Measurements from ENCODE around the gene TEN1. TPM values are rescaled to one million over a fixed set of nuclear protein-coding genes. Genes with fewer than 3 reads are reported as not detected.
A peak's percentile ranks its signal among the peaks of the same experiment; 100 is the strongest.

TEN1 gene
- total RNA-seq, 1 experiment from 2014 or later, result 58.3 TPM

DNA sequence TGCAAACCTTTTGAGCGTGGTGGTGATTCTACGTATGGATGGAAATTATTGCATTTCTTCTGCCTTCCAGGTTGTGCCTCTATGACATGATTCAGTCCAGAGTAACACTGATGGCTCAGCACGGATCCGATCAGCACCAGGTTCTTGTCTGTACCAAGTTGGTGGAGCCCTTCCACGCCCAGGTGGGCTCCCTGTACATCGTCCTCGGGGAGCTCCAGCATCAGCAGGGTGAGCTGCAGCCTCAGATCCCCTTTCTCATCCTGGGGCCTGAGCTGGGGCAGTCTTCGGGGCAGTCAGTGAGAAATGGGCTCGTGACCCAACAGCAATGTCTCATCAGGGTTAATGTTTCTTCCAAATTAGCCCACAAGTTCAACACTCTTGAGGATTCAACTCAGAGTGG, 12.4 kb downstream of the TEN1 start:
- Histone ChIP-seq H3K4me3 (ENCODE audit: low read length) (no peak overlapping the region), H3K9me3 (ENCODE audit: low read length) (no peaks in the 10 kb centered on the region), H3K9me2 (replicated peaks; ENCODE audit: low read length) (no peaks in the 10 kb centered on the region), H3K27me3 (ENCODE audit: low read length) (no peaks in the 10 kb centered on the region), H2AFZ (ENCODE audit: low read length) (no peak overlapping the region), H3K4me1 (ENCODE audit: insufficient read depth, low read length) (peaks cover 5% of the 10 kb centered on the region), H3K79me2 (ENCODE audit: low read length) (no peaks in the 10 kb centered on the region), H3K36me3 (ENCODE audit: low read depth, low read length) (0 out of 2 replicates have a peak, but pooled peaks cover 3% of the 10 kb centered on the region), H3F3A (ENCODE audit: low read length, unreplicated experiment) (no peaks in the 10 kb centered on the region), H3K4me2 (ENCODE audit: low read length) (no peak overlapping the region), H4K20me1 (ENCODE audit: low read length) (no peaks in the 10 kb centered on the region), H3K27ac (ENCODE audit: low read length) (no peak overlapping the region), H3K9ac (ENCODE audit: low read length) (no peak overlapping the region)
- DNase-seq (no peak), ATAC-seq (no peak)
- ChIA-PET POLR2A (ENCODE audit: unreplicated experiment) (interaction anchor here (0.6 kb wide), 1 partner anchor 249 kb away, joined by 12 read pairs; no protein-coding TSS in a partner anchor), CTCF (no interaction called here)
- intact Hi-C loops (cut with micrococcal nuclease), result no loop called here
- TF ChIP-seq EZH2phosphoT487 (IDR thresholded peaks at IDR 0.05; ENCODE audit: borderline replicate concordance, low read length) (no peak), EZH2 (IDR thresholded peaks at IDR 0.05; ENCODE audit: low read length, unreplicated experiment) (no peak)
- TF ChIP-seq, protein P1, sequence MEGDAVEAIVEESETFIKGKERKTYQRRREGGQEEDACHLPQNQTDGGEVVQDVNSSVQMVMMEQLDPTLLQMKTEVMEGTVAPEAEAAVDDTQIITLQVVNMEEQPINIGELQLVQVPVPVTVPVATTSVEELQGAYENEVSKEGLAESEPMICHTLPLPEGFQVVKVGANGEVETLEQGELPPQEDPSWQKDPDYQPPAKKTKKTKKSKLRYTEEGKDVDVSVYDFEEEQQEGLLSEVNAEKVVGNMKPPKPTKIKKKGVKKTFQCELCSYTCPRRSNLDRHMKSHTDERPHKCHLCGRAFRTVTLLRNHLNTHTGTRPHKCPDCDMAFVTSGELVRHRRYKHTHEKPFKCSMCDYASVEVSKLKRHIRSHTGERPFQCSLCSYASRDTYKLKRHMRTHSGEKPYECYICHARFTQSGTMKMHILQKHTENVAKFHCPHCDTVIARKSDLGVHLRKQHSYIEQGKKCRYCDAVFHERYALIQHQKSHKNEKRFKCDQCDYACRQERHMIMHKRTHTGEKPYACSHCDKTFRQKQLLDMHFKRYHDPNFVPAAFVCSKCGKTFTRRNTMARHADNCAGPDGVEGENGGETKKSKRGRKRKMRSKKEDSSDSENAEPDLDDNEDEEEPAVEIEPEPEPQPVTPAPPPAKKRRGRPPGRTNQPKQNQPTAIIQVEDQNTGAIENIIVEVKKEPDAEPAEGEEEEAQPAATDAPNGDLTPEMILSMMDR (conservative IDR thresholded peaks at IDR 0.05; ENCODE audit: low read depth, low read length), result no peak
- BruUV-seq (replicated peaks), result no TSS peak

DNA sequence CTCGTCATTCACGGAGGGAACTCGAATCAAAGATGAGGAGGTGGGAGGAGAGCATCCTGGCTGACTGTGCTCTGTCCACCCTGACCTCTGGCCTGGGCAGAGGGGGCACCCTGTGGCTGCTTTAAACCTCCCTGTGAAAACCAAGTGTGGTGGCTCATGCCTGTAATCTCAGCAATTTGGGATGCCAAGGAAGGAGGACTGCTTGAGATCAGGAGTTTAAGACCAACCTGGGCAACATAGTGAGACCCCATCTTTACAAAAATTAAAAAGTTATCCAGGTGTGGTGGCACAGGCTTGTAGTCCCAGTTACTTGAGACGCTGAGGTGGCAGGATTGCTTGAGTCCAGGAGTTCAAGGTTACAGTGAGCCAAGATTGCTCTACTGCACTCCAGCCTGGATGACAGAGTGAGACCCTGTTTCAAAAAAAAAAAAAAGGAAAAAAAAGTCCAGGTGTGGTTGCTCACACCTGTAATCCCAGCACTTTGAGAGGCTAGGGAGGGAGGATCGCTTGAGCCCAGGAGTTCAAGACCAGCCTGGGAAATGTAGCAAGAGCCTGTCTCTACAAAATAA, 15.8 kb downstream of the TEN1 start:
- no peak overlapping the region for H2AFZ ChIP-seq (ENCODE audit: low read length)
- peaks cover 32% of the 10 kb centered on the region for H3K4me1 ChIP-seq (ENCODE audit: insufficient read depth, low read length)
- H4K20me1 ChIP-seq (ENCODE audit: low read length), result no peaks in the 10 kb centered on the region
- ChIA-PET CTCF (no interaction called here), POLR2A (ENCODE audit: unreplicated experiment) (no interaction called here)
- no peak for ATAC-seq
- no peaks in the 10 kb centered on the region for H3K9me3 ChIP-seq (ENCODE audit: low read length)
- intact Hi-C loops (cut with micrococcal nuclease), result no loop called here
- H3K36me3 ChIP-seq (ENCODE audit: low read depth, low read length), result 0 out of 2 replicates have a peak, but pooled peaks cover 3% of the 10 kb centered on the region
- H3K27me3 ChIP-seq (ENCODE audit: low read length), result no peaks in the 10 kb centered on the region
- H3K27ac ChIP-seq (ENCODE audit: low read length), result no peak overlapping the region
- H3K79me2 ChIP-seq (ENCODE audit: low read length), result no peaks in the 10 kb centered on the region
- H3F3A ChIP-seq (ENCODE audit: low read length, unreplicated experiment), result no peaks in the 10 kb centered on the region
- DNase-seq, result no peak
- TF ChIP-seq, protein P1 (conservative IDR thresholded peaks at IDR 0.05; ENCODE audit: low read depth, low read length), result no peak
- TF ChIP-seq EZH2 (IDR thresholded peaks at IDR 0.05; ENCODE audit: low read length, unreplicated experiment), result no peak
- no peak overlapping the region for H3K9ac ChIP-seq (ENCODE audit: low read length)
- H3K9me2 ChIP-seq (replicated peaks; ENCODE audit: low read length), result no peaks in the 10 kb centered on the region
- BruUV-seq (replicated peaks), result no TSS peak
- no peak overlapping the region for H3K4me2 ChIP-seq (ENCODE audit: low read length)
- H3K4me3 ChIP-seq (ENCODE audit: low read length), result no peak overlapping the region

DNA sequence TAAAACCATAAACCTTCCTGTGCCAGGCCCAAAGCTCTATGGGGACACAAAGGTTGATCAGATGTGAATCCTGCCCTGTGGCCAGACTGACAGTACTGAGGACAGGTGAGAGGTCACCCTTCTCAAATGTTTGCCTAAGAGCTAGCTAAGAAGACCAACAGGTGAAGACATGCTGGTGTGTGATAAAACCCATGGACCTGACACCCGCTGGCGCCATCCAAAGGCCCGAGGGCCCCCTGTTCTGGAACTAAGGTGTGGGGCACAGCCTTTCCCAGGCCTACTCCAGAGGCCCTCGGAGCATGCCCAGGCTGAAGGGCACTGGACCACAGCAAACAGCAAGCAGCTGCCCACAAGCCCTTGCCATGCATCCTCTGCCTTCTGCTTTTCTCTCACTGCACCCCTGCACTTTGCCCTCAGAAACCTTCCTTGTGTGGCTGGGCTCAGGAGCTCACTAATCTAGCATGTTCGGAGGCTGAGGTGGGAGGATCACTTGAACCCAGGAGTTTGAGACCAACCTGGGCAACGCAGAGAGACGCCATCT, 16.4 kb downstream of the TEN1 start:
- Histone ChIP-seq H3K9me3 (ENCODE audit: low read length) (no peaks in the 10 kb centered on the region), H3K27ac (ENCODE audit: low read length) (peak overlapping the region; percentile 97), H3K9me2 (replicated peaks; ENCODE audit: low read length) (no peaks in the 10 kb centered on the region), H3K27me3 (ENCODE audit: low read length) (no peaks in the 10 kb centered on the region), H3K36me3 (ENCODE audit: low read depth, low read length) (0 out of 2 replicates have a peak, but pooled peaks cover 3% of the 10 kb centered on the region), H3K4me1 (ENCODE audit: insufficient read depth, low read length) (peaks cover 32% of the 10 kb centered on the region), H3K4me2 (ENCODE audit: low read length) (no peak overlapping the region), H3K4me3 (ENCODE audit: low read length) (no peak overlapping the region), H3K79me2 (ENCODE audit: low read length) (no peaks in the 10 kb centered on the region), H2AFZ (ENCODE audit: low read length) (no peak overlapping the region), H3F3A (ENCODE audit: low read length, unreplicated experiment) (no peaks in the 10 kb centered on the region), H4K20me1 (ENCODE audit: low read length) (no peaks in the 10 kb centered on the region), H3K9ac (ENCODE audit: low read length) (no peak overlapping the region; the same call in 1 of the 2 replicates)
- DNase-seq, result no peak
- no TSS peak for BruUV-seq (replicated peaks)
- ChIA-PET CTCF (no interaction called here), POLR2A (ENCODE audit: unreplicated experiment) (no interaction called here)
- no peak for ATAC-seq
- TF ChIP-seq, protein P1 (conservative IDR thresholded peaks at IDR 0.05; ENCODE audit: low read depth, low read length), result no peak
- TF ChIP-seq EZH2 (IDR thresholded peaks at IDR 0.05; ENCODE audit: low read length, unreplicated experiment), result no peak
- intact Hi-C loops (cut with micrococcal nuclease), result no loop called here
